ENCODE data around the gene HOOK2. TPM values are rescaled to one million over a fixed set of nuclear protein-coding genes. Genes with fewer than 3 reads are reported as not detected.

Gene HOOK2
- total and polyA plus RNA-seq, 2 of the 13 experiments (the other 11 are each of a cell fraction or from before 2014, with no cell fraction given) = 9.2 to 12.9 TPM

DNA sequence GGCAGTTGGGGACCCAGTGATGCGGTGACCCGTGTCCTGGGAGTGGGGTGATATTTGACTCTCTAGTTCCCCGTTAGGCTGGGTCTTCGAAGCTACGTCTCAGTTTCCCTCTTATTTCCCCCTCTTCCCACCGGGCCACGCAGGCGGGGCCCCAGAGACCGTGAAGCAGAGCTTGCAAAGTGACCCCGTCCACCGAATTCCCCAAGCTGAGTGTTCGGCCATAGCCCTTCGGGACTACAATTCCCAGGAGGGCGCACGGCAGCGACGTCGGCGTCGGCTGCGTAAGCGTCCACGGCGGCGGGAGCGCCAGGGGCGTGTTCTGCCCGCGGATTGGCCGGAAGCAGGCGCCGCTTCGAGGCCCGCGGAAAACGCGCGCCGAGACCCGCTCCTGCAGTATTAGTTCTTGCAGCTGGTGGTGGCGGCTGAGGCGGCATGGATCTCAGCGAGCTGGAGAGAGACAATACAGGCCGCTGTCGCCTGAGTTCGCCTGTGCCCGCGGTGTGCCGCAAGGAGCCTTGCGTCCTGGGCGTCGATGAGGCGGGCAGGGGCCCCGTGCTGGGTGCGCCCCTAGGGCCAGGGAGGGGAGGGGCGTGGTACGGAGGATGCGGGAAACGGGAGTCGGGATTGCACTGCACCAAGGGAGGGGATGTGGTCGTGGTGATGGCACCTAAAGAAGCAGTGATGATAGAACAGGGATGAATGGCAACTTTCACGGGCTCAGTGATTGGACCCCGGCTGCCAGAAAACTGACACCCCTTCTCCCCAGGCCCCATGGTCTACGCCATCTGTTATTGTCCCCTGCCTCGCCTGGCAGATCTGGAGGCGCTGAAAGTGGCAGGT lies 31.1 kb upstream of the HOOK2 start, which contains the start of gene RNASEH2A (continued):
- TF ChIP-seq, protein P1, sequence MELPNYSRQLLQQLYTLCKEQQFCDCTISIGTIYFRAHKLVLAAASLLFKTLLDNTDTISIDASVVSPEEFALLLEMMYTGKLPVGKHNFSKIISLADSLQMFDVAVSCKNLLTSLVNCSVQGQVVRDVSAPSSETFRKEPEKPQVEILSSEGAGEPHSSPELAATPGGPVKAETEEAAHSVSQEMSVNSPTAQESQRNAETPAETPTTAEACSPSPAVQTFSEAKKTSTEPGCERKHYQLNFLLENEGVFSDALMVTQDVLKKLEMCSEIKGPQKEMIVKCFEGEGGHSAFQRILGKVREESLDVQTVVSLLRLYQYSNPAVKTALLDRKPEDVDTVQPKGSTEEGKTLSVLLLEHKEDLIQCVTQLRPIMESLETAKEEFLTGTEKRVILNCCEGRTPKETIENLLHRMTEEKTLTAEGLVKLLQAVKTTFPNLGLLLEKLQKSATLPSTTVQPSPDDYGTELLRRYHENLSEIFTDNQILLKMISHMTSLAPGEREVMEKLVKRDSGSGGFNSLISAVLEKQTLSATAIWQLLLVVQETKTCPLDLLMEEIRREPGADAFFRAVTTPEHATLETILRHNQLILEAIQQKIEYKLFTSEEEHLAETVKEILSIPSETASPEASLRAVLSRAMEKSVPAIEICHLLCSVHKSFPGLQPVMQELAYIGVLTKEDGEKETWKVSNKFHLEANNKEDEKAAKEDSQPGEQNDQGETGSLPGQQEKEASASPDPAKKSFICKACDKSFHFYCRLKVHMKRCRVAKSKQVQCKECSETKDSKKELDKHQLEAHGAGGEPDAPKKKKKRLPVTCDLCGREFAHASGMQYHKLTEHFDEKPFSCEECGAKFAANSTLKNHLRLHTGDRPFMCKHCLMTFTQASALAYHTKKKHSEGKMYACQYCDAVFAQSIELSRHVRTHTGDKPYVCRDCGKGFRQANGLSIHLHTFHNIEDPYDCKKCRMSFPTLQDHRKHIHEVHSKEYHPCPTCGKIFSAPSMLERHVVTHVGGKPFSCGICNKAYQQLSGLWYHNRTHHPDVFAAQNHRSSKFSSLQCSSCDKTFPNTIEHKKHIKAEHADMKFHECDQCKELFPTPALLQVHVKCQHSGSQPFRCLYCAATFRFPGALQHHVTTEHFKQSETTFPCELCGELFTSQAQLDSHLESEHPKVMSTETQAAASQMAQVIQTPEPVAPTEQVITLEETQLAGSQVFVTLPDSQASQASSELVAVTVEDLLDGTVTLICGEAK (IDR thresholded peaks at IDR 0.05) = no peak
- TF ChIP-seq, protein P1 (CRISPR knock-in tag; IDR thresholded peaks at IDR 0.05) = peak; percentile 44; the same call in 1 of the 2 replicates
- TF ChIP-seq SRSF4 (IDR thresholded peaks at IDR 0.05; ENCODE audit: low read depth, low read length, poor library complexity, severe bottlenecking) (no peak), PLSCR1 (CRISPR knock-in tag; IDR thresholded peaks at IDR 0.05; ENCODE audit: borderline replicate concordance) (no peak), ZNF562 (CRISPR knock-in tag; IDR thresholded peaks at IDR 0.05; ENCODE audit: borderline replicate concordance) (peak; percentile 35; the same call in 1 of the 2 replicates), ZNF3 (CRISPR knock-in tag; IDR thresholded peaks at IDR 0.05) (no peak), ZNF468 (CRISPR knock-in tag; IDR thresholded peaks at IDR 0.05) (no peak)
- TF ChIP-seq, protein P2, sequence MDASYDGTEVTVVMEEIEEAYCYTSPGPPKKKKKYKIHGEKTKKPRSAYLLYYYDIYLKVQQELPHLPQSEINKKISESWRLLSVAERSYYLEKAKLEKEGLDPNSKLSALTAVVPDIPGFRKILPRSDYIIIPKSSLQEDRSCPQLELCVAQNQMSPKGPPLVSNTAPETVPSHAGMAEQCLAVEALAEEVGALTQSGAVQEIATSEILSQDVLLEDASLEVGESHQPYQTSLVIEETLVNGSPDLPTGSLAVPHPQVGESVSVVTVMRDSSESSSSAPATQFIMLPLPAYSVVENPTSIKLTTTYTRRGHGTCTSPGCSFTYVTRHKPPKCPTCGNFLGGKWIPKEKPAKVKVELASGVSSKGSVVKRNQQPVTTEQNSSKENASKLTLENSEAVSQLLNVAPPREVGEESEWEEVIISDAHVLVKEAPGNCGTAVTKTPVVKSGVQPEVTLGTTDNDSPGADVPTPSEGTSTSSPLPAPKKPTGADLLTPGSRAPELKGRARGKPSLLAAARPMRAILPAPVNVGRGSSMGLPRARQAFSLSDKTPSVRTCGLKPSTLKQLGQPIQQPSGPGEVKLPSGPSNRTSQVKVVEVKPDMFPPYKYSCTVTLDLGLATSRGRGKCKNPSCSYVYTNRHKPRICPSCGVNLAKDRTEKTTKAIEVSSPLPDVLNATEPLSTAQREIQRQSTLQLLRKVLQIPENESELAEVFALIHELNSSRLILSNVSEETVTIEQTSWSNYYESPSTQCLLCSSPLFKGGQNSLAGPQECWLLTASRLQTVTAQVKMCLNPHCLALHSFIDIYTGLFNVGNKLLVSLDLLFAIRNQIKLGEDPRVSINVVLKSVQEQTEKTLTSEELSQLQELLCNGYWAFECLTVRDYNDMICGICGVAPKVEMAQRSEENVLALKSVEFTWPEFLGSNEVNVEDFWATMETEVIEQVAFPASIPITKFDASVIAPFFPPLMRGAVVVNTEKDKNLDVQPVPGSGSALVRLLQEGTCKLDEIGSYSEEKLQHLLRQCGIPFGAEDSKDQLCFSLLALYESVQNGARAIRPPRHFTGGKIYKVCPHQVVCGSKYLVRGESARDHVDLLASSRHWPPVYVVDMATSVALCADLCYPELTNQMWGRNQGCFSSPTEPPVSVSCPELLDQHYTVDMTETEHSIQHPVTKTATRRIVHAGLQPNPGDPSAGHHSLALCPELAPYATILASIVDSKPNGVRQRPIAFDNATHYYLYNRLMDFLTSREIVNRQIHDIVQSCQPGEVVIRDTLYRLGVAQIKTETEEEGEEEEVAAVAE (CRISPR knock-in tag; IDR thresholded peaks at IDR 0.05; ENCODE audit: borderline replicate concordance) = peak; percentile 66; the same call in 1 of the 2 replicates
- TF ChIP-seq, protein P3, sequence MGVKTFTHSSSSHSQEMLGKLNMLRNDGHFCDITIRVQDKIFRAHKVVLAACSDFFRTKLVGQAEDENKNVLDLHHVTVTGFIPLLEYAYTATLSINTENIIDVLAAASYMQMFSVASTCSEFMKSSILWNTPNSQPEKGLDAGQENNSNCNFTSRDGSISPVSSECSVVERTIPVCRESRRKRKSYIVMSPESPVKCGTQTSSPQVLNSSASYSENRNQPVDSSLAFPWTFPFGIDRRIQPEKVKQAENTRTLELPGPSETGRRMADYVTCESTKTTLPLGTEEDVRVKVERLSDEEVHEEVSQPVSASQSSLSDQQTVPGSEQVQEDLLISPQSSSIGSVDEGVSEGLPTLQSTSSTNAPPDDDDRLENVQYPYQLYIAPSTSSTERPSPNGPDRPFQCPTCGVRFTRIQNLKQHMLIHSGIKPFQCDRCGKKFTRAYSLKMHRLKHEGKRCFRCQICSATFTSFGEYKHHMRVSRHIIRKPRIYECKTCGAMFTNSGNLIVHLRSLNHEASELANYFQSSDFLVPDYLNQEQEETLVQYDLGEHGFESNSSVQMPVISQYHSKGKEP (CRISPR knock-in tag; IDR thresholded peaks at IDR 0.05) = no peak

All from HepG2 (cell line).